GM12864 (cell line): ENCODE data around the gene TMEM123.
A peak's percentile ranks its signal among the peaks of the same experiment; 100 is the strongest.

Experiments used
- DNase-seq: peaks from one replicate; pipeline ENCODE4 v3.0.0-alpha.2; 2011; ENCODE audit warnings: low read depth
- H3K4me3 ChIP-seq: 2 replicates; pipeline ENCODE4 v1.5.1; 2011; ENCODE audit warnings: mild to moderate bottlenecking, low read depth, low read length, control low read depth
- TF ChIP-seq, protein P1 (sequence below): IDR thresholded peaks from 2 replicates; pipeline ENCODE4 v1.5.1; 2011; ENCODE audit warnings: low read depth, mild to moderate bottlenecking, moderate library complexity, low read length, control low read depth, inconsistent platforms; ENCODE audit errors: missing control alignments

Gene TMEM123

DNA sequence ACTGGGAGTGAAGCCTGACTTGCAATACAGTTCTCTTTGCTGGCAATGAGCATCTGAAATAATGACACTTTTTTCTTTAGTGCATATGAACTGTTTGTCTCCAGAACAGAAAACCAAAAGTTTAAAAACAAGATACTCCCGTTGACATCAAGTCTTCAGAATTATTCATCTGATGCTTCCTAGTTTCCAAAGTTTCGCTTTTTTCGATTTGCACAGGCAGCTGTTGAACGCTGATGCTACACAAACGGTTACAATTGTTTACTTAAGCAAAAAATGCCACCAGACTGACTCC lies 106.2 kb downstream of the TMEM123 start:
- no peak for DNase-seq
- peak overlapping the region; percentile 86 for H3K4me3 ChIP-seq
- TF ChIP-seq, protein P1, sequence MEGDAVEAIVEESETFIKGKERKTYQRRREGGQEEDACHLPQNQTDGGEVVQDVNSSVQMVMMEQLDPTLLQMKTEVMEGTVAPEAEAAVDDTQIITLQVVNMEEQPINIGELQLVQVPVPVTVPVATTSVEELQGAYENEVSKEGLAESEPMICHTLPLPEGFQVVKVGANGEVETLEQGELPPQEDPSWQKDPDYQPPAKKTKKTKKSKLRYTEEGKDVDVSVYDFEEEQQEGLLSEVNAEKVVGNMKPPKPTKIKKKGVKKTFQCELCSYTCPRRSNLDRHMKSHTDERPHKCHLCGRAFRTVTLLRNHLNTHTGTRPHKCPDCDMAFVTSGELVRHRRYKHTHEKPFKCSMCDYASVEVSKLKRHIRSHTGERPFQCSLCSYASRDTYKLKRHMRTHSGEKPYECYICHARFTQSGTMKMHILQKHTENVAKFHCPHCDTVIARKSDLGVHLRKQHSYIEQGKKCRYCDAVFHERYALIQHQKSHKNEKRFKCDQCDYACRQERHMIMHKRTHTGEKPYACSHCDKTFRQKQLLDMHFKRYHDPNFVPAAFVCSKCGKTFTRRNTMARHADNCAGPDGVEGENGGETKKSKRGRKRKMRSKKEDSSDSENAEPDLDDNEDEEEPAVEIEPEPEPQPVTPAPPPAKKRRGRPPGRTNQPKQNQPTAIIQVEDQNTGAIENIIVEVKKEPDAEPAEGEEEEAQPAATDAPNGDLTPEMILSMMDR: no peak
